ENCODE results near the gene YAF2.

YAF2 gene

DNA sequence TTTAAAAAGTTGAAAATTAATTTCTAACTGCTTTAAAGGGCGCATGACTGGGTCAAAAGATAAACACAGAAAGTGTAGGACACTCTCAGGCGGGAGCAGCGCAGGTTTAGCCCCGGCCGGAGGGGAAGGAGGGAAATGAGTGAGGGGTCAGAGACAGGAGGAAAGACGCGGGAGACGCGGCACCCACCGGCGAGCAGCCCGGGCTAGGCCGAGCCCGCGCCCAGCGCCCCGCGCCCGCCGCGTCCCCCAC is 94.0 kb downstream of the YAF2 start:
- Mint-ChIP-seq H3K27ac (peak overlapping the region; percentile 84 to 85), H3K4me1 (ENCODE audit: low read depth in 2 of 2) (peaks cover 29 to 47% of the 10 kb centered on the region in 2 donors), H3K9me3 (no peaks in the 10 kb centered on the region), H3K36me3 (ENCODE audit: insufficient read depth) (peaks cover 5% of the 10 kb centered on the region), H3K27me3 (no peaks in the 10 kb centered on the region), H3K4me3 (peak overlapping the region; percentile 85 to 95)
- DNase-seq (no peak), ATAC-seq (replicated peaks) (peak; percentile 1)

DNA sequence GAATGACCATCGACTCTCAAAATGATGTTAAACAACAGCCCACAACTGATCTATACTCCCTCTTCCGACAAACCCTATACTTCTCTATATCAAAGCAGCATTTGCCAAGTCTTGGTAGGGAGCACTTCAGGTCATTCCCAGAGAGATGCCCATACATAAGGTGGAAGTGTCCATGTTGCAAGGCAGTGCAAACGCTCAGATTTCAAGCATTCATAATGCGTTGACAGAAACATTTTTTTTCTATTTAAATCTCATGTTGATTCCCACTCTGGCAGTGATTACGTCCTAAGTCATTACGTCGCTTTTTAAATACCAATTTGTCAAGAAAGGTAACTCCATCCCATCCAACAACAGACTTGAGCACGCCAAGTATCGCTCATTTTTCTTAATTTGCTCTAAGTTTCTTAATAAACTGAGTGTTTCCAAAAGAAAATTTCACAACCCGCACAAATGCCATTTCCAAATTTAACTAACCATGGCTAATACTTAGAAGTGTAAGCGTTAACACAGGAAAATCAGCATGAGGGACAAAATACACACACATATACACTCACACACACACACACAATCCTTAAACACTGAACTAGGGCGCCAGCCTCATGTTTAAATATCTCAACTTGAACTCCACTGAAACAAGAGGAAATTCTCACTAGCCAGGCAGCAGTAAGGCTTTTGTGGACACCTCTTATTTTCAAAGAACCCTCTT is 94.4 kb downstream of the YAF2 start:
- no peak for DNase-seq
- peak overlapping the region; percentile 84 to 85 for H3K27ac Mint-ChIP-seq
- H3K4me3 Mint-ChIP-seq: peak overlapping the region; percentile 85 to 95
- no peaks in the 10 kb centered on the region for H3K27me3 Mint-ChIP-seq
- H3K4me1 Mint-ChIP-seq (ENCODE audit: low read depth in 2 of 2): peaks cover 29 to 47% of the 10 kb centered on the region in 2 donors
- ATAC-seq (replicated peaks): peak; percentile 2
- H3K9me3 Mint-ChIP-seq: no peaks in the 10 kb centered on the region
- H3K36me3 Mint-ChIP-seq (ENCODE audit: insufficient read depth): peaks cover 5% of the 10 kb centered on the region

DNA sequence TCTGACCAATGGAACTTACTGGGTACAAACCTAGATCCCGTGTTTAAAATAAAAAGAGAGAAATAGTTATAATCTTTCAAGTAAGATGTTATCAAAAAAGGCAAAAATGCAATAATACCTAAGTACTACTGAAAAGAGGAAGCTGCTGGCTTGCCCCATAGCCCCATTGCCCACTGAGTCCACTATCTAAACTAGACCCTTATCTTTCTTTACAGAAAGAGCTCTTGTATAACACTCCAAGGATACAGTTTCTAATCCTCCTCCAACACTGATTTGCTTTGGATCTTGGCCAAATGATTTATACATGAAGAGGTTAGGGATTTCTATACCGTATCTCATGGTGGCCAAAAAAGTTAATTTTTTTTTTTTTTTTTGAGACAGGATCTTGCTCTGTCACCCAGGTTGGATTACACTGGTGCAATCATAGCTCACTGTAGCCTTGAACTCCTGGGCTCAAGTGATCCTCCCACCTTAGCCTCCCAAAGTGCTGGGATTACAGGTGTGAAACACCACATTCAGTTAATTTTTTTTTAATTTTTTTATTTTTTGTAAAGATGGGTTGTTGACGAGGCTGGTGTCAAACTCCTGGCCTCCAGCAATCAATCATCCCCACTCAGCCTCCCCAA is 96.0 kb downstream of the YAF2 start:
- Mint-ChIP-seq H3K27ac (peak overlapping the region in 1 of 2 donors; percentile 26), H3K27me3 (no peaks in the 10 kb centered on the region), H3K9me3 (no peaks in the 10 kb centered on the region), H3K4me1 (ENCODE audit: low read depth in 2 of 2) (peaks cover 29 to 47% of the 10 kb centered on the region in 2 donors), H3K4me3 (no peak overlapping the region), H3K36me3 (ENCODE audit: insufficient read depth) (peaks cover 5% of the 10 kb centered on the region)
- no peak for DNase-seq
- ATAC-seq (replicated peaks): no peak

DNA sequence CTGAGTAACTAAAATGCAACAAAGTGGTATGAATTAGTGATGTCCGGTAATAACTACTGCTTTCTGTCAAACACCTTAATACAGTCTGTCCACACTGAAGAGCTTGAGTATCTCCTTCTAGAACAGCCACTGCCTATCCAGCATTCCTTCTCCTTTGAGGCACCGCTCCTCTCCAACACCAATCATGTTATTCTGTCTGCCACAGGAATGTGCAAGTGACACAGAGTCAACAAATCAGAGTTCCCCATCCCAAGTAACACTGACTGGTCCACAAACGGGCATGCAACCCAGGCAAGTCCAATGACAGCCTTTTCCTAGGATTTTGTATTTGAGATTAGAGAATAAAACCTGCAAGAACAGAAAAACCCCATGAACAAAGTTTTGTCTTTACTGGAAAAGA is 97.1 kb downstream of the YAF2 start:
- Mint-ChIP-seq H3K27ac (peak overlapping the region; percentile 13 to 64), H3K4me3 (no peak overlapping the region), H3K9me3 (no peaks in the 10 kb centered on the region), H3K4me1 (ENCODE audit: low read depth in 2 of 2) (peaks cover 28 to 47% of the 10 kb centered on the region in 2 donors), H3K36me3 (ENCODE audit: insufficient read depth) (peaks cover 5% of the 10 kb centered on the region), H3K27me3 (no peaks in the 10 kb centered on the region)
- ATAC-seq (replicated peaks): no peak
- DNase-seq: no peak

DNA sequence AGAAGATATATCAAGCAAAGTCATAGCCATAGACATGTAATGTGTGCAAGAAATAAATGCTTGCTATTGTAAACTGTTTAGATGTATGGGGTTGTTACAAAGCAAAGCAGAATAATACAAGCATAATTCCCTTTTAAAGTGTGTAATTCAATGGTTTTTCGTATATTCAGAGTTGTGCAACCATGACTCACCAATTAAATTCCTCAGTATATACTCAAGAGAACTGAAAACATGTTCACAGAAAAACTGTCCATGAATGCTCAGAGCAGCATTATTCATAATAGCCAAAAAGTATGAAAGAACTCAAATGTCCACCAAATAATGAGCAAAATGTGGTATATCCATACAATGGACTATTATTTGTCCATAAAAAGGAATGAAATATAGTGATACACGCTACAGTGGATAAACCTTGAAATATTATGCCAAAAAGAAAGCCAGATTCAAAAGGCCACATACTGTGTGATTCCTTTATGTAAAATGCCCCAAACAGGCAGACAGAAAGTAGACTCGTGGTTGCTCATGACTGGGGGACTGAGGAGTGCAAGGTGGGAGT is 102.7 kb downstream of the YAF2 start:
- ATAC-seq (replicated peaks) (no peak), DNase-seq (no peak)
- no peaks in the 10 kb centered on the region for H3K27me3 Mint-ChIP-seq
- H3K4me1 Mint-ChIP-seq (ENCODE audit: low read depth in 2 of 2): peaks cover 19 to 34% of the 10 kb centered on the region in 2 donors
- no peak overlapping the region for H3K27ac Mint-ChIP-seq
- H3K36me3 Mint-ChIP-seq (ENCODE audit: insufficient read depth): no peaks in the 10 kb centered on the region
- no peak overlapping the region for H3K4me3 Mint-ChIP-seq
- no peaks in the 10 kb centered on the region for H3K9me3 Mint-ChIP-seq

DNA sequence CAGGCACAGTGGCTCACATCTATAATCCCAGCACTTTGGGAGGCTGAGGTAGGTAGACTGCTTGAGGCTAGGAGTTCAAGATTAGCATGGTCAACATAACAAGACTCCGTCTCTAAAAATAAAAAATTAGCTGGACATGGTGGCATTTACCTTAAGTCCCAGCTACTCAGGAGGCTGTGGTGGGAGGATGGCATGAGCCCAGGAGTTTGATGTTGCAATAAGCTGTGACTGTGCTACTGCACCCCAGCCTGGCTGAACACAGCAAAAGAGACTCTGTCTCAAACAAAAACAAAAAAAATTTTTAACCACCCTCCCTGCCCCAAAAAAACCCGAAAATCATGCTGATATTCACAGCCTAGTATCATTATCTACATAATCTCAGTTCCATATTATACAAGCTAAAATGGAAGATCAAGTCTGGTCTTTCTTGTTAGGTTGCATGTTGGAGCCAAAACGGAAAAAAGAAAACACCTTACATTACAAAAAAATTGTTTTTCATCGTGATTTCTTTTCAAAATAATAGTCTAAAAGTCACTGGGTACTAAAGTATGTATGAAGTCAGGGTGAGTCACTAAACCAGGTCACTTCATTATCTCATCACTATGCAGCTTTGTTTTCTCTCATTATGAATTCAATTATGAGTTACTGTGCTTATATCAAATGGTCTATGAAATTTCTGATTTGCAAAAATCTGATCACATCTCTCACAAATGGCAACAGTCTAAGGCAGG is 107.2 kb downstream of the YAF2 start:
- Mint-ChIP-seq H3K27me3 (no peaks in the 10 kb centered on the region), H3K9me3 (no peaks in the 10 kb centered on the region), H3K36me3 (ENCODE audit: insufficient read depth) (no peaks in the 10 kb centered on the region), H3K4me3 (no peak overlapping the region), H3K4me1 (ENCODE audit: low read depth in 2 of 2) (peaks cover 16 to 34% of the 10 kb centered on the region in 2 donors), H3K27ac (no peak overlapping the region)
- DNase-seq: no peak
- peak; percentile 14 for ATAC-seq (replicated peaks)

DNA sequence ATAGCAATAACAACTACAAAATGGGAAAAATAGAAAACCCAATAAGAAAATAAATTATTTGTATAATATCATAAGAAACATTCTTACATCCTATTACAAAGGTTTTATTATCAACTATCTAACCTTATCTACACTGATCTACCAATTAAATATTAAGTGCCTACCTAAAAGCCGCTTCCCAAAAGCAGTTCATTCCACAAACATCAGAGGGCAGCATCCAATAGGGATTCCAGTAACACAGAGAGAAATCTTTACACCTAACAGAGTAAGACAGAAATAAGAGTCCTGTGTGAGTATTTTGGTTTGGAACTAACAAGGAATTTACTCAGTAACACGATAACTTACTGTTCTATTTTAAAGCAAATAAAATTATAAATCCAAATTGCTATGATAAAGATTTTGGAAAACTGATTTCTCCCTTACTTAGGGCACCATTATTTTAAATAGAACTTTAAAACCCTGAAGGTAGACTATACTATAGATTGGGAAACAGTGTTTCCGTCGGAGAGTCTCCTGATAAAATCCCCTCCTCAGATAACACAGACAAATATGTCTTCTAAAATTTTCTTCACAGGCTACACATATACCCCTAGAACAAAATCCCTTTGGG is 108.3 kb downstream of the YAF2 start:
- H3K9me3 Mint-ChIP-seq: no peaks in the 10 kb centered on the region
- DNase-seq: peak in 2 of 3 experiments; percentile 8 to 30
- H3K36me3 Mint-ChIP-seq (ENCODE audit: insufficient read depth): no peaks in the 10 kb centered on the region
- H3K4me1 Mint-ChIP-seq (ENCODE audit: low read depth in 2 of 2): peaks cover 11 to 27% of the 10 kb centered on the region in 2 donors
- H3K27me3 Mint-ChIP-seq: no peaks in the 10 kb centered on the region
- peak; percentile 54 for ATAC-seq (replicated peaks)
- H3K4me3 Mint-ChIP-seq: no peak overlapping the region
- H3K27ac Mint-ChIP-seq: no peak overlapping the region

DNA sequence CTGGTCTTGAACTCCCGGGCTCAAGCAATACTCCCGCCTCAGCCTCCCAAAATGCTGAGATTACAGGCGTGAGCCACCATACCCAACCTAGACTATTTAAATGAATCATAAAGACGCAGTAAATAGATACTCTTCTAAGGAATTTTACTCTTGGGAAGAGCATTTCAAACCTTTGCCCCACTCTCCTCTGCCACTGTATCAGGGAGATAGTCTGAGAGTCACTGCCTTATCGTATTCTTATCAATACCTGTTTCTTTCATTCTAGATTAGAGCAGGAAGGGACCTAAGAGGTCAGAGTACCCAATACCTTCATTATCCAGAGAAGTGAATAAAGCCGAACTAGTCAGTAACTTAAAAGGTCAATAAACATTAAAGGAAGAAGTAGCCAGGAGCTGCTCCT is 109.2 kb downstream of the YAF2 start:
- no peak overlapping the region for H3K4me3 Mint-ChIP-seq
- DNase-seq: no peak
- H3K9me3 Mint-ChIP-seq: no peaks in the 10 kb centered on the region
- no peaks in the 10 kb centered on the region for H3K36me3 Mint-ChIP-seq (ENCODE audit: insufficient read depth)
- H3K4me1 Mint-ChIP-seq (ENCODE audit: low read depth in 2 of 2): peaks cover 8 to 22% of the 10 kb centered on the region in 2 donors
- H3K27me3 Mint-ChIP-seq: no peaks in the 10 kb centered on the region
- ATAC-seq (replicated peaks): no peak
- H3K27ac Mint-ChIP-seq: no peak overlapping the region

DNA sequence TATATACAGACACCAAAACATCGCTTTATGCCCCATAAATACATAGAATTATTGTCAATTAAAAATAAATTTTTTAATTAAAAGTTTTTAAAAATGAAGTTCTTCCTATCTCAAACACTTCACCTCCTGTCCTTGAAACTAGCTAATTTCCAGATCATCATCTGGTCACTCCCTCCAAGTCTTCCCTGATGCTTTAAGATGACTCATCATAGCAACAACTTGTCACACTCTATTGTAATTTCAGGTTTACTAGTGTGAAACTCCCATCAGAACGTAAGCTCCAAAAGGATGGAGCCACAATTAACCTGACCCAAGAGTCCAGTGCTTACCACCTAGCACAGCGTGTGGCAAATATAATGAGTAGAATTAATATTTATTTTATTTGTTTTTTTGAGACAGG is 109.7 kb downstream of the YAF2 start:
- no peaks in the 10 kb centered on the region for H3K36me3 Mint-ChIP-seq (ENCODE audit: insufficient read depth)
- H3K4me1 Mint-ChIP-seq (ENCODE audit: low read depth in 2 of 2): peaks cover 4 to 17% of the 10 kb centered on the region in 2 donors
- no peaks in the 10 kb centered on the region for H3K27me3 Mint-ChIP-seq
- ATAC-seq (replicated peaks) (no peak), DNase-seq (no peak)
- H3K9me3 Mint-ChIP-seq: no peaks in the 10 kb centered on the region
- H3K4me3 Mint-ChIP-seq: no peak overlapping the region
- no peak overlapping the region for H3K27ac Mint-ChIP-seq

DNA sequence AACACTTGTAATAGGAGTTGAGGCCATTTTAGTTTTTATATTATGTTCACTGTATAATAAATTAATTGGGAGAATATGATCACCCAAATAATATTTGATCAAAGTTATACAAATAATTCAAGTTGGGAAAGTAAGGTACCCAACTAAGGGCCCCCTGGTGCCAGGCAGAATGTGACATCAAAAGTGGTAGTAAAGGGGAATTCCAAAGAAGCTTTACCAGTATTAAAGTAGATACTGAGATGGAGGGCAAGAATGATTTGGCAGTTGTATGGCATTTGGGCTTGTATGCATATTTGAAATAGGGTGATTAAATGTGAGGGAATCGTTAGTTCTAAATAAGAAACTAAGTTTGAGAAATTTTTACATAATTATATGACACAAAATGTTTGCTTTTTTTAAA is 111.1 kb downstream of the YAF2 start:
- Mint-ChIP-seq H3K27me3 (no peaks in the 10 kb centered on the region), H3K4me3 (no peak overlapping the region), H3K27ac (peak overlapping the region in 1 of 2 donors; percentile 29), H3K4me1 (ENCODE audit: low read depth in 2 of 2) (peaks cover 4 to 15% of the 10 kb centered on the region in 2 donors), H3K36me3 (ENCODE audit: insufficient read depth) (no peaks in the 10 kb centered on the region), H3K9me3 (no peaks in the 10 kb centered on the region)
- peak; percentile 33 for ATAC-seq (replicated peaks)
- DNase-seq: no peak

DNA sequence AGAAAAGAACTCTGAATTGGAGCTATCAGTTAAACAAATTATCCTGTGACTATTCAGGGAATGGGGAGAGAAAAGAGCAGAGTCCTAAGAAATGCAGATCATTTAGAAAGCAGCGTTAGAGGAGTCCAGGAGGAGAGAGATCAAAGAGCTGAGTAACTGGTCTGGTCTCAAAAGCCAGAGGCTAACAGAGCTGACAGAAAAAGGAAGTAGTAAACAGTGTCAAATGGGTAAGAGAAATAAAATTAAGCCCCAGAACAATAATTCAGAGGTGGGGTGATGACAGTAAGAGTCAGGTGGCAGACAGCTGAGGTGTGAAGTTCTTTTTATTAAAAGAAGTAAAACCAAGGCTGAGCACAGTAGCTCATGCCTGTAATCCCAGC is 112.7 kb downstream of the YAF2 start:
- ATAC-seq (replicated peaks): peak; percentile 24
- Mint-ChIP-seq H3K9me3 (no peaks in the 10 kb centered on the region), H3K4me3 (no peak overlapping the region), H3K36me3 (ENCODE audit: insufficient read depth) (peaks cover 2% of the 10 kb centered on the region), H3K27me3 (no peaks in the 10 kb centered on the region), H3K27ac (no peak overlapping the region), H3K4me1 (ENCODE audit: low read depth in 2 of 2) (peaks cover 1 to 8% of the 10 kb centered on the region in 2 donors)
- DNase-seq: no peak

DNA sequence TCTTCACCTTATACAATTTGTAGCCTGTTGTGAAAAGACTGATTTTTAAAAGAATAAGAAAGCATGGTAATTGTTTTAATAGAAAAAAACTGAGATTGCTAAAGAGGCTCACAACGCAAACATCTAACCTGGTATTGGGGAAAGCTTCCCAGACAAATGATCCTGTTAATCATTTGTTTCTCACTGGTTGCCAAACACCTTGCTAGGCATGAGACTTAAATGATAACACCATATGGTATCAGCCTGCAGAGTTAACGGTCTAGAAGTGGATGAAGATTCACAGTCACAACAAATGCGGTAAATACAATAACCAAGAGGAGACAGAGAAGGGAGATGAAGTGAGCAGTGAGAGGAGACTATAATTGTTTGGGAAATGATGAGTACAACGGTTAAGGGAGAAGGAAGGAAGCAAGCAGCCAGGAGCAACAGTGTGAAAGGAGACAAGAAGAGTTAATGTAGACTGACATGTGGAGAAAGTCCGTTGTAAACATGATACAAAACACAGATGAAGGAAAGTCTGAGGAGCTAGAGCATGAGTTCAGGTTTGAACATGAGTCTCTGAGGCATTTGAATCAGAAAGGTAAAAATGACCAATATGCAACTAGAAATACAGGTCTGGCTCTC is 113.2 kb downstream of the YAF2 start:
- Mint-ChIP-seq H3K27me3 (no peaks in the 10 kb centered on the region), H3K9me3 (no peaks in the 10 kb centered on the region), H3K4me3 (no peak overlapping the region), H3K27ac (no peak overlapping the region), H3K4me1 (ENCODE audit: low read depth in 2 of 2) (peaks cover 1 to 4% of the 10 kb centered on the region in 2 donors), H3K36me3 (ENCODE audit: insufficient read depth) (peaks cover 2% of the 10 kb centered on the region)
- DNase-seq (no peak), ATAC-seq (replicated peaks) (no peak)

DNA sequence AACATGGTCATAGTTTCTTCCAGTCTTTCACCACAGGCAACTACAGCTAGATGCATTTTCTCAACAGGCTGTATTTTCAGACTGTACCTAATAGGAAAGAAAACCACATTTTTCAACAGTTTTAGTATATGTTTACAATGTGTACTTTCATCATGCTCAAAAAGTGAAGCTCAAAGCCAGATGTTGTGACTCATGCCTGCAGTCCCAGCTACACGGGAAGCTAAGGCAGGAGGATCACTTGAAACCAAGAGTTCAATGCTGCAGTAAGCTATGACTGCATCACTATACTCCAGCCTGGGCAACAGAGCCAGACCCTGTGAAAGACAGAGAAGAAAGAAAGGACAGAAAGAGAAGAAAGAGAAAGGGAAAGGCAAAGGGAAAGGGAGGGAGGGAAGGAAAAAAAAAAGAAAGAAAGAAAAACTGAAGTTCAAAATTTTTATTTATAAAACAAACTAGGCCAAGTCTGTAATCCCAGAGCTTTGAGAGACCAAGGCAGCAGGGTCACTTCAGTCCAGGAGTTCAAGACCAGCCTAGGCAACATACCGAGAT is 118.9 kb downstream of the YAF2 start:
- no peaks in the 10 kb centered on the region for H3K27me3 Mint-ChIP-seq
- peaks cover 5% of the 10 kb centered on the region in 2 donors for H3K4me1 Mint-ChIP-seq (ENCODE audit: low read depth in 2 of 2)
- H3K9me3 Mint-ChIP-seq: peaks cover 0 to 3% of the 10 kb centered on the region in 2 donors
- peak overlapping the region in 1 of 2 donors; percentile 81 for H3K27ac Mint-ChIP-seq
- no peak for DNase-seq
- H3K36me3 Mint-ChIP-seq (ENCODE audit: insufficient read depth): peaks cover 10% of the 10 kb centered on the region
- no peak for ATAC-seq (replicated peaks)
- H3K4me3 Mint-ChIP-seq: no peak overlapping the region

All from effector memory CD8-positive, alpha-beta T cell (primary cell).